Cardiac fibroblast (primary cell): ENCODE measurements around the gene CCDC185.
"Not testable (repeated sequence)": the region's sequence is repeated elsewhere in the genome, so short reads cannot be mapped to it uniquely, and the experiment has no call there.

ENCODE experiments used
- DNase-seq, 2 donors: peaks; one replicate each; pipeline versions ENCODE4 v3.0.0 to v3.0.0-alpha.2; 2010; ENCODE audit warnings: low read depth in 2 of 2
- H3K4me3 ChIP-seq, 2 donors: replicated peaks in 1 of 2; 1 replicate in 1 of 2; 2 replicates in 1 of 2; pipeline ENCODE4 v1.5.1; 2011; ENCODE audit warnings: low read depth in 2 of 2, low read length in 2 of 2, mild to moderate bottlenecking in 2 of 2, moderate library complexity in 1 of 2
- TF ChIP-seq, protein P1 (sequence below): IDR thresholded peaks from one replicate; pipeline ENCODE4 v1.5.1; 2011; ENCODE audit warnings: low read depth, mild to moderate bottlenecking, low read length, inconsistent platforms

CCDC185 gene

DNA sequence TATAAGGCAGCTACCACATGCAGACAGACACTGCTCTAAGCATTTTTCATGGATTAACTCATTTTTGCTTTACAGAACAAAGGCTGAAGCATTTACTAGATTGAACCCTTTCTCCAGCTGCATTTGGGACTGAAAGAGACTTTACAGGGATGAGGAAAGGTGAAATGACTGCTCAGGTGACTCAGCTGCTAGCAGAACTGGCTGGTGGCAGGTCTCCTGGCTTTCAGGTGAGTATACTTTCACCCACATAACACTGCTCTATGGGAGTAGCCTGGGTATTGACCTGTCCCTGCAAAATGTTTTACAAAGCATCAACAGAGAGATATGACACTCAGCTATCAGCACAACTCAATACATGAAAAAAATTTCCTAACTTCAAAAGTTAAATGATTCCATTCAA is 2.6 kb upstream of the CCDC185 start:
- TF ChIP-seq, protein P1, sequence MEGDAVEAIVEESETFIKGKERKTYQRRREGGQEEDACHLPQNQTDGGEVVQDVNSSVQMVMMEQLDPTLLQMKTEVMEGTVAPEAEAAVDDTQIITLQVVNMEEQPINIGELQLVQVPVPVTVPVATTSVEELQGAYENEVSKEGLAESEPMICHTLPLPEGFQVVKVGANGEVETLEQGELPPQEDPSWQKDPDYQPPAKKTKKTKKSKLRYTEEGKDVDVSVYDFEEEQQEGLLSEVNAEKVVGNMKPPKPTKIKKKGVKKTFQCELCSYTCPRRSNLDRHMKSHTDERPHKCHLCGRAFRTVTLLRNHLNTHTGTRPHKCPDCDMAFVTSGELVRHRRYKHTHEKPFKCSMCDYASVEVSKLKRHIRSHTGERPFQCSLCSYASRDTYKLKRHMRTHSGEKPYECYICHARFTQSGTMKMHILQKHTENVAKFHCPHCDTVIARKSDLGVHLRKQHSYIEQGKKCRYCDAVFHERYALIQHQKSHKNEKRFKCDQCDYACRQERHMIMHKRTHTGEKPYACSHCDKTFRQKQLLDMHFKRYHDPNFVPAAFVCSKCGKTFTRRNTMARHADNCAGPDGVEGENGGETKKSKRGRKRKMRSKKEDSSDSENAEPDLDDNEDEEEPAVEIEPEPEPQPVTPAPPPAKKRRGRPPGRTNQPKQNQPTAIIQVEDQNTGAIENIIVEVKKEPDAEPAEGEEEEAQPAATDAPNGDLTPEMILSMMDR, result no peak
- DNase-seq, result no peak
- no peak overlapping the region for H3K4me3 ChIP-seq

DNA sequence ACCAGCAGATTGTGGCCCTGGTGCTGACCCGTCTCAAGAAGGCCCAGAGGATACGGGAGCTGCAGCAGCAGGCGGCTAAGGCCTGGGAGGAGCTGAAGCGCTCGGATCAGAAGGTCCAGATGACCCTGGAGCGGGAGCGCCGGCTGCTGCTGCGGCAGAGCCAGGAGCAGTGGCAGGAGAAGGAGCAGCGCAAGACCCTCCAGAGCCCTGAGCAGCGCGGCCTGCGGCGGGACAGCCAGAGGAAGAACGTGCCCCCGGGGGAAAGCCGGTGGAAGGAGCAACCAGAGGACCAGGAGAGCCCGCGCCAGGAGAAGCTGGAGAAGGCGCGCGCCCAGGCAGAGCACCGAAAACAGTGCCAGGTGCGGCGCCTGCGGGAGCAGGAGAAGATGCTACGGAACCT is 1.0 kb downstream of the CCDC185 start:
- TF ChIP-seq, protein P1, result no peak
- DNase-seq, result no peak
- no peak overlapping the region for H3K4me3 ChIP-seq

DNA sequence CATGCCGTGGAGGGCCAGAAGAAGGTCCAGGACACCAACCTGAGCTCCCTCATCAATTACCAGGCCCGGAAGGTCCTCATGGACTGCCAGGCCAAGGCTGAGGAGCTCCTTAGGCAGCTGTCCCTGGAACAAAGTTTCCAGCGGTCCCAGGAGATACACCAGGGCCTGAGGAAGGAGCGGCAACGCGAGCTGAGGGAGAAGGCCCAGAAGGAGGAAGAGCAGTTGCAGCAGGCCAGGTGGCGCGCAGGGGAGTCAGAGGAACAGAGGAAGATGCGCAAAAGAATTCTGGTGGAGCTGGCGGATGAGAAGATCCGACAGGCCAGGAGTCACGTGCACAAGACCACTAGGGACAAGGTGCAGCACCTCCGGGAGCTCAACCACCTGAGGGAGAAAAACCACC is 1.5 kb downstream of the CCDC185 start:
- DNase-seq, result no peak
- TF ChIP-seq, protein P1, result no peak
- no peak overlapping the region for H3K4me3 ChIP-seq

DNA sequence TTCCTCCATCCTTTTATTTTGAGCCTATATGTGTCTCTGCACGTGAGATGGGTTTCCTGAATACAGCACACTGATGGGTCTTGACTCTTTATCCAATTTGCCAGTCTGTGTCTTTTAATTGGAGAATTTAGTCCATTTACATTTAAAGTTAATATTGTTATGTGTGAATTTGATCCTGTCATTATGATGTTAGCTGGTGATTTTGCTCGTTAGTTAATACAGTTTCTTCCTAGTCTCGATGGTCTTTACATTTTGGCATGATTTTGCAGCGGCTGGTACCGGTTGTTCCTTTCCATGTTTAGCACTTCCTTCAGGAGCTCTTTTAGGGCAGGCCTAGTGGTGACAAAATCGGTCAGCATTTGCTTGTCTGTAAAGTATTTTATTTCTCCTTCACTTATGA is 6.2 kb downstream of the CCDC185 start:
- DNase-seq, H3K4me3 ChIP-seq: not testable (repeated sequence)

DNA sequence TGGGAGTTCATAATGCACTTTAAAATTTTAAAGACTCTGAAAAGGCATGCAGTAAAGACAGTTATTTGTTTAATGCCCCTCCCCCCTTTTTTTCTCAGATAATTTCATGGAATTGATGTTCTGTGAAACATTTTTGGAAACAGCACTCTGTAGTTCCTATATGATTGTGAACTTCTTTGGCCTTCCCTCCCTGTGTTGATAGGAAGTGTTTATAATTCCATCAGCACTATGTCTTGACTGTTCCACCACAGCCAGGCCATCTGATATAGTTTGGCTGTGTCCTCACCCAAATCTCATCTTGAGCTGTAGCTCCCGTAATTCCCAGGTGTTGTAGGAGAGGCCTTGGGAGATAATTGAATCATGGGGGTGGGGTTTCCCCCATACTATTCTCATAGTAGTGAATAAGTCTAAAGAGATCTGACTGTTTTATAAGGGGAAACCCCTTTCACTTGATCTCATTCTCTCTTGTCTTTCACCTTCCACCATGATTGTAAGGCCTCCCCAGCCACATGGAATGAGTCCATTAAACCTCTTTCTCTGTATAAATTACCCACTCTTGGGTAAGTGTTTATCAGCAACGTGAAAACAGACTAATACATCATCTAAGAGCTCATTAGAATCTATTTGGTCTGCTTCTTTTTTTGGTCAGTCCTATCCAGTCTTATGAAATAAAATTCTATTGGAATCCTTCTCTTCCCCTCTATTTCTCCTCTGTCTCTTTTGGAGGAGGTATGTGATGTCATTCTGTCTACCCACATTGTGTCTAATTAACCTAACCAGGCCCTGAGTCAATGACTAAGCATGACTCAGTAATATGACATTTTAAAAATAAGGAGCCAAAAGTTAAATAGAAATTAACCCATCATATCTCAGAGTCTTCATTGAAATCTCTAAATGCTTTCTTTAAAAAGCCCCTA is 8.9 kb downstream of the CCDC185 start:
- peak; percentile 49 to 73 for DNase-seq
- TF ChIP-seq, protein P1, result no peak
- H3K4me3 ChIP-seq, result no peak overlapping the region

DNA sequence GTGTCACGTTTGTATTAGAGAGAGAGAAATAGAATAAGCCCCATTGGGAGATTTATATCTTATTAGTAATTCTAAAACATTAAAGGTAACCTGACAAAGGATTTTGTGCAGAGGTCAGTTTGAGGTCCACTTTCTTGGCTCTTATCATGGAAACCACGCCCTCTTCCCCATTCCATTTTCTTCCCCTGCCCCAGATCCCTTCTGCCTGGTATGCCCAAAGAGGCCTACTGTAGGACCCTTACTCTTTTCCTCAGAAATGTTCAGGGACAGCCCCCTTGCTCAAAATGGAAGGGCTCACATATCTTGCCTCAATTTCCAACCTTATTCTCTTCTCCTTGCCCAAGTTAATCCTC is 9.6 kb downstream of the CCDC185 start:
- TF ChIP-seq, protein P1, result no peak

DNA sequence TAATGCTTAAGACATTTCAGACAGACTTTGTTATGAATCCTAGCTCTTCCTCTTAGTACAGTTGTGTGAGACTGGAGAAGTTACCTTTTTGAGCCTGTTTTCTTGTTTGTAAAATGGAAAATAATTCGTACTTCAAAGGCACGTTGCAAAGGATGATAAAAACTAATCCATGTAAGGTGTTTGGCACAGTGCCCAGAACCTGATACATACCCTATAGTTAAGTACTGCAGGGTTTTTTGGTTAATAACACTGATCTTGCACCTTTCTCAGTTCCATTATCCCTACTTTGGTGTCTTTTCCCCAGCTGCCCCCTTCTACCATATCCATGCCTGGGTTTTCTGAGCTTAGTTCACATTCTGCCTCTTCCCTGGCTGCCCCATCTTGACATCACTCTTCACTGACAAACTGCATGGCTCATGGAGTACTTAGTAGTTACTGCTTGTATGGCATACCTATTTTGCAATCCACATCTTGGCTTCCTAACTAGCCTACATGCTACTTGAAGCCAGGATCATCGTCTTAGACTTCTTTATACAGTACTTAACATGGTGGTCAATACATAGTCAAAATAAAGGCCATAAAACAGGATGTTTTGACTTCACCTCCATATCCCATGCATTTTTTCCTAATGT is 10.1 kb downstream of the CCDC185 start:
- DNase-seq, result peak; percentile 14 to 16
- no peak overlapping the region for H3K4me3 ChIP-seq
- TF ChIP-seq, protein P1, result no peak

More for the DNA sequence above, 9.6 kb downstream of the CCDC185 start:
- no peak overlapping the region for H3K4me3 ChIP-seq
- no peak for DNase-seq
